NB4 (cell line): ENCODE data around the gene CCL16.

Source experiments
- MYC ChIP-seq: IDR thresholded peaks from 2 replicates; pipeline ENCODE4 v1.6.1; 2011; ENCODE audit warnings: low read depth, low read length
- POLR2A ChIP-seq: IDR thresholded peaks from 2 replicates; pipeline ENCODE4 v1.6.1; 2011; ENCODE audit warnings: mild to moderate bottlenecking; ENCODE audit not compliant: insufficient read length; ENCODE audit errors: extremely low read depth
- TF ChIP-seq, protein P1 (sequence below): IDR thresholded peaks from one replicate; pipeline ENCODE4 v1.5.1; 2012; ENCODE audit warnings: low read depth, low read length
- TF ChIP-seq, protein P2 (sequence below): IDR thresholded peaks from 2 replicates; pipeline ENCODE4 v1.6.1; 2011; ENCODE audit warnings: low read depth, low read length

DNA sequence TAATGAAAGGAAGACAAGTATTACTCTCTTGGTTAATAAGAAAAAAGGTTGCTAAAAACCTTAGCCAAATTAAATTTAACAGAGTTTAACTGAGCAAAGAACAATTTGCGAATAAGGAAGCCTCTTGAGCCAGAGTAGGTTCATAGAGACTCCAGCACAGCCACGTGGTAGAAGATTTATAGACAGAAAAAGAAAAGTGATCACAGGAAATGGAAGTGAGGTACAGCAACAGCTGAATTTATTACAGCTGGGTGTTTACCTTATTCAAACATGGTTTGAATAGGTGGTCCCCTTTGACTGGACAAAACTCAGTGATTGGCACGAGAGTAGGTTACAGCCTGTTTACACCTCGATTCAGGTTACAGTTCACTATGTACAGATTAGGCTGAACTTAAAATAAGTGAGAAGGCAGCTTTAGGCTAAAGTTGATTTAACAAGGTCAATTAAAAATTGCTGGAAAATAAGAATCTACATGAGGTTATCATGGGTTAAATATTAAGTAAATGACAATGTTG is 23.4 kb upstream of the CCL16 start:
- no peak for TF ChIP-seq MYC
- TF ChIP-seq, protein P1, sequence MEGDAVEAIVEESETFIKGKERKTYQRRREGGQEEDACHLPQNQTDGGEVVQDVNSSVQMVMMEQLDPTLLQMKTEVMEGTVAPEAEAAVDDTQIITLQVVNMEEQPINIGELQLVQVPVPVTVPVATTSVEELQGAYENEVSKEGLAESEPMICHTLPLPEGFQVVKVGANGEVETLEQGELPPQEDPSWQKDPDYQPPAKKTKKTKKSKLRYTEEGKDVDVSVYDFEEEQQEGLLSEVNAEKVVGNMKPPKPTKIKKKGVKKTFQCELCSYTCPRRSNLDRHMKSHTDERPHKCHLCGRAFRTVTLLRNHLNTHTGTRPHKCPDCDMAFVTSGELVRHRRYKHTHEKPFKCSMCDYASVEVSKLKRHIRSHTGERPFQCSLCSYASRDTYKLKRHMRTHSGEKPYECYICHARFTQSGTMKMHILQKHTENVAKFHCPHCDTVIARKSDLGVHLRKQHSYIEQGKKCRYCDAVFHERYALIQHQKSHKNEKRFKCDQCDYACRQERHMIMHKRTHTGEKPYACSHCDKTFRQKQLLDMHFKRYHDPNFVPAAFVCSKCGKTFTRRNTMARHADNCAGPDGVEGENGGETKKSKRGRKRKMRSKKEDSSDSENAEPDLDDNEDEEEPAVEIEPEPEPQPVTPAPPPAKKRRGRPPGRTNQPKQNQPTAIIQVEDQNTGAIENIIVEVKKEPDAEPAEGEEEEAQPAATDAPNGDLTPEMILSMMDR: no peak
- no peak for TF ChIP-seq POLR2A
- TF ChIP-seq, protein P2, sequence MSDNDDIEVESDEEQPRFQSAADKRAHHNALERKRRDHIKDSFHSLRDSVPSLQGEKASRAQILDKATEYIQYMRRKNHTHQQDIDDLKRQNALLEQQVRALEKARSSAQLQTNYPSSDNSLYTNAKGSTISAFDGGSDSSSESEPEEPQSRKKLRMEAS: no peak
